GM20431 (cell line): ENCODE data around the gene CCL3.
"Not testable (repeated sequence)": the region's sequence is repeated elsewhere in the genome, so short reads cannot be mapped to it uniquely, and the experiment has no call there.

Source experiments
- in situ Hi-C: fragments of 300-500 bp; cut with MseI, MboI; formaldehyde crosslinking; loops from one replicate; pipeline ENCODE4 v1.15.0; 2020; ENCODE audit warnings: low sequenced_read_pairs; ENCODE audit not compliant: unreplicated experiment

Gene CCL3

GRCh38 chr17:36117505-36118382 is 27.8 kb upstream of the CCL3 start:
- in situ Hi-C loops: no loop called here

- in situ Hi-C loops: not testable (repeated sequence)
Observed at GRCh38 chr17:36115649-36115977, 25.7 kb upstream of the CCL3 start.

GRCh38 chr17:36114971-36115648 is 25.2 kb upstream of the CCL3 start:
- in situ Hi-C loops: not testable (repeated sequence)

- in situ Hi-C loops: not testable (repeated sequence)
Observed at GRCh38 chr17:36113131-36113530, 23.2 kb upstream of the CCL3 start.

GRCh38 chr17:36112572-36112971 is 22.6 kb upstream of the CCL3 start:
- in situ Hi-C loops: no loop called here

GRCh38 chr17:36111068-36111490 is 21.1 kb upstream of the CCL3 start:
- in situ Hi-C loops: no loop called here

GRCh38 chr17:36108265-36108664 is 18.3 kb upstream of the CCL3 start:
- in situ Hi-C loops: not testable (repeated sequence)

- in situ Hi-C loops: no loop called here
Observed at GRCh38 chr17:36107660-36108059, 17.7 kb upstream of the CCL3 start.

- in situ Hi-C loops: no loop called here
Observed at GRCh38 chr17:36106493-36106835, 16.5 kb upstream of the CCL3 start.

- in situ Hi-C loops: no loop called here
Observed at GRCh38 chr17:36105781-36106492, 16.0 kb upstream of the CCL3 start.

- in situ Hi-C loops: no loop called here
Observed at GRCh38 chr17:36104701-36105181, 14.8 kb upstream of the CCL3 start.

- in situ Hi-C loops: not testable (repeated sequence)
Observed at GRCh38 chr17:36104246-36104645, 14.3 kb upstream of the CCL3 start.

GRCh38 chr17:36103401-36103975 is 13.5 kb upstream of the CCL3 start, which contains the start of gene CCL4:
Gene CCL4 (plus strand): TSS chr17:36103827. CDS start chr17:36103906, 79 bp downstream.
- in situ Hi-C loops: not testable (repeated sequence)

GRCh38 chr17:36099004-36099403 is 9.1 kb upstream of the CCL3 start:
- in situ Hi-C loops: not testable (repeated sequence)

GRCh38 chr17:36095992-36096391 is 6.0 kb upstream of the CCL3 start:
- in situ Hi-C loops: no loop called here

- in situ Hi-C loops: no loop called here
Observed at GRCh38 chr17:36094746-36095145, 4.8 kb upstream of the CCL3 start.

GRCh38 chr17:36094232-36094631 is 4.3 kb upstream of the CCL3 start:
- in situ Hi-C loops: no loop called here

GRCh38 chr17:36092715-36093114 is 2.8 kb upstream of the CCL3 start:
- in situ Hi-C loops: not testable (repeated sequence)

- in situ Hi-C loops: no loop called here
Observed at GRCh38 chr17:36092230-36092629, 2.3 kb upstream of the CCL3 start.

GRCh38 chr17:36089339-36089865 is 541 bp downstream of the CCL3 start:
- in situ Hi-C loops: no loop called here
